NCI-H774 (cell line): ENCODE data around the gene GABRR3.
A peak's percentile ranks its signal among the peaks of the same experiment; 100 is the strongest.

ENCODE experiments used
- DNase-seq: peaks from one replicate; lab custom pipeline; 2025; lab: John Stamatoyannopoulos, UW

Gene GABRR3

GRCh38 chr3:97988784-97989568 is 46.1 kb downstream of the GABRR3 start:
- DNase-seq: no peak

DNA sequence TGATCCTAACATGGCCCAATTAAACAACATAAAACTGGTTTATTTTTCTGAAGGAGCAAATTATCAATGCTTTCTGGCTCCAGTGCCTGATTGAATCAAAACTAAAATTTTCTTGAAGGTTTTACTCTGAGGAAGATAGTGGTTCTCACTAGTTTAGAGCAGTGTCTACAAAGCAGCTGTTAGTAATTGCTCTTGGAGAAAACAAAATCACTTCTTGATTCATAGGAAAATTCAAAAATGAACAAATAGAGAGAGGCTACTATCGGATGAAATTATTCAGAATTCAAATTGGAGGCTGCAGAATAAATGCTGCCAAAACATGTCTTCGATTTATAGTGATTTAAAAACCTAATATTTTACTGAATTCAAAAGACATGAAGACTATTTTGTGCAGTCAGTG is 47.8 kb downstream of the GABRR3 start:
- no peak for DNase-seq

GRCh38 chr3:97983933-97984491 is 51.1 kb downstream of the GABRR3 start:
- DNase-seq: no peak

- DNase-seq: no peak
Measured at GRCh38 chr3:97981886-97982285, 53.2 kb downstream of the GABRR3 start.

DNA sequence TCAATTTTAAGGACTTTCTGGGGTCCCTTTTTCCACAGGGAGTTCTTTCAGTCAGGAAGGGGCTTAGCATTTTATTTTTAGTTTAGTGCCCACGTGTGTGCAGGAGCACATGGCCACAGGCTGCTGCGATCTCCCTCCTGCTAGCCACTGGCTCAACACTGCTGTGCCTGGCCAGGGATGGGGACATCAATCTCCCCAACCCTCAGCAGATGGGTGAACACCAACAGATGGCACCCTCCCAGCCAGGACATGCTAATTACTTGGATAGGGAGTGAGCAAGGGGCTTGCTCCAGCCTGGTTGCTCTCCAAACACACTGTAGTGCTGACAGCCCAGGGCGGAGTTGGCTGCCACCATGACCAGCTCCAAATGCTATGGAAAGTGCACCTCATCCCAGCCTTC is 55.5 kb downstream of the GABRR3 start:
- no peak for DNase-seq

- DNase-seq: no peak
Measured at GRCh38 chr3:97975466-97975865, 59.6 kb downstream of the GABRR3 start.

- DNase-seq: no peak
Measured at GRCh38 chr3:97974996-97975395, 60.1 kb downstream of the GABRR3 start.

GRCh38 chr3:97972976-97973375 is 62.1 kb downstream of the GABRR3 start:
- no peak for DNase-seq

DNA sequence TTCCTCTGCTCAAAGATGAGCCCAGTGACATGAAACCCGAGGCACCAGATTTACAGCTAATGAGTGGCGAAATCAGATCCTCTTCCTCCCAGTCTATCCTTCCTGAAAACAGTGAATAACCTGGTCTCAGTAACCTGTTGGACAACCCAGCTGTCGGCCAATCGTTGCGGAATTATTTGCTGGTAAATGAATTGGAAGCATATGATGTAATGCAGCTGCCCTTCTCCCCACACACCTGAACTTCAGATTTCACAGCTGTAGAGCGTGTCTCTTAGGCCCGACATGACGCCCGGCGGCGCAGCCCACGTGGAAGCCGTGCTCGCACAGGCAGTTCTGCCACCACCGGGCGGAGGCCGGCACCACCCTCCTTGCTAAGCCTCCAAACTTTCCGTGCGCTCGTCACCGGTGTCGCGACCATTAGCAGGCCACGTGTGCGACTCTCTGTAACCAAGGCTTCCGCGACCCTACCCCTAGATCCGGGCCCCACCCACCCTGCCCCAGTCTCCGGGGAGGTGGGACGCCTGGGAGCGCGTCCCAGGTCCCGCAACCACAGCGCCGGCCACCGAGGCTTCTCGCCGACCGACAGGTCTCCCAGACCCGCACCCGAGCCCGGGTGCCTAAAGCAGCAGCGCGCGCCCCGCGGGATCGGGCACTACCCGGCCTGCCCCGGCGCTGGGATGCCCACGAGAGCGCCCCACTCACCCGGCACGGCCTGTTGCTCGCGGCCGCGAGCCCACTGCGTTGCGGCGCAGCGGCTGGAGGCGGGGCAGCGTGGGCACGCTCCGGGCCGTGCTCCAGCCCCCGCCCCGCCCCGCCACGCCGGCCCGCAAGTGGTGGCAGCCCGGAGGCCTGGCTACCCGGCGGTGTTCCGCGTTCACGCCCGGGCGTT is 63.2 kb downstream of the GABRR3 start, which contains the start of gene RIOX2:
RIOX2 (minus strand) TSS at position 753 of the 889 bp plus-strand sequence. CDS start 4,838 bp downstream, outside the sequence.
- peak; percentile 49 for DNase-seq

DNA sequence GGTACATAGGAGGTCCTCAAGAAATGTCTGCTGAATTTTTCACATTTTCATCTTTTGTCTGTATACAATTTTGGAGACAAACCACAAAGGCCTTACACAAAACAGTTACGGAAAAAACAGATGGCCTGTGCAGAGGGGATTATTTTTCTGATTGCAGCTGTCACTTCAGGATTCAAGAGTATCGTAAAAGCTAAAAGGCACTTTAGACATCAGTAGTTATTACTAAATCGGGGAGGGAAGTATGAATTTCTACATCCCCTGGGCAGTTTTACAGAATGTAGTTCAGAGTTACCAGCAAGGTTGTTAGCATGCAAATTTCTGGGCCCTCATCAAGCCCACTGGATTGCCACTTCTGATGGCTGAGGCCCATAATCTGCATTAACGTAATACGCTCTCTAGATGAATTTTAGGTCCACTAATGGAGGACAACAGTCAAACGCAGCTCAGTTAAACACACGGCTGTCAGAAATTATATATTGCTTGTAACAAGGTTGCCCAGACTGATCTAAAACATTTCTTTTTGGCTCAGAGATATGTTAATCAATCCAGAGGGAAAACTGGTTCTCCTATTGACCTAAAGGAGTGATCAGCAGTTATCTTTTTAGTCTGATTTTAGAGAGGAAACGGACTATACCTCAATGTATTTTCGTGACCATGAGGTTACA is 64.0 kb downstream of the GABRR3 start:
- no peak for DNase-seq

GRCh38 chr3:97970156-97970555 is 65.0 kb downstream of the GABRR3 start:
- DNase-seq: no peak

- no peak for DNase-seq
Measured at GRCh38 chr3:97969541-97969940, 65.6 kb downstream of the GABRR3 start.

DNA sequence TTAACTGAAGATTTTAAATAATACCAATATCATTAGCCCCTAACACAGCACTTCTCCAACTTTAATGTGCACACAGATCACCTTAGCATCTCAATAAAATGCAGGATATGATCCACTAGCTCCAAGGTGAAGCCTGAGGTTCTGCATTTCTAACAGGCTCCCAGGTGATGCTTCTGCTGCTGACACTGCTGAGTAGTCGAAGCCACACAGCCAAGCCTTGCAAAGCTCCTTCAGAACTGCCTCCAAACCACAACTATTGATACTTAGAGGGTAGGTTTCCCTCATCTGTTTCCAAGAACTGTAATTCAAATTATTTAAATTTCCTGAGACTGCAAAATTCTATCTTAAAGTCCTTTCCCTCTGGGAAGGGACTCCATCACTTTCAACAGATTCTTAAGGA is 66.7 kb downstream of the GABRR3 start:
- no peak for DNase-seq

DNA sequence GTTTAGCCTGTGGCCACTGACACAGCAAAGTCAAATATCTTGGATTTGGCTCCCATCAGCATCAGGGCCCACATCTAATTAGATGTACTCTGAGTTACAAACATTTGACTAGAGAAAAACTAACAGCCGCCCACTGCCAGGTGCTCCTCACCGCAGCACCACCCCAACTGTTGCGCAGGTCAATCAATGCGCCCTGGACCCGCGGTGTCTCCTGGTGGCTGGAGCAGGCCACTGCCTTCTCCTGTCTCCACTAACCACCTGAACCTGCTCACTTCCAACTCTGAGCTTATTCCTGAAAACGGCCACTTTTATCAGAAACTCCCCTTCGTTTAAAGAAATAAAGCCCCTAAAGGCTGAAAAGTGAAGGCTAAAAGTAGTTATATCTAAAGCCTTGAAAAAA is 67.1 kb downstream of the GABRR3 start:
- DNase-seq: no peak

- DNase-seq: no peak
Measured at GRCh38 chr3:97960993-97961766, 73.9 kb downstream of the GABRR3 start.

- DNase-seq: no peak
Measured at GRCh38 chr3:97960551-97960950, 74.6 kb downstream of the GABRR3 start.

DNA sequence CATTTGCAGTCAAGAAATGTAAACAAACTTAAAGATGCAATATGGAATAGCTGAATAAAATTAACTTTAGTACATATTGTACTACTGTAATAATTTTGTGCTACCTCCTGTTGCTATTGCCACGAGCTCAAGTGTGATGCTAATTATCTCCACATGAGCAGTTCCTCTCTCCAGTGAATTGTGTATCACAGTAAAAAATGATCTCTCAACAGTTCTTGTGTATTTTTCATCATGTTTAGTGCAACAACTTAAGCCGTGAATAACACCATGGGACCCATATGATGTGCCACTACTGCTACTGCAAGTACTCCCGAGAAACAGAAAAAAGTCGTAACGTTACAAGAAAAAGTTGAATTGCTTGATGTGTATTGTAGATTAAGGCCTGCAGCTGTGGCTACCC is 75.2 kb downstream of the GABRR3 start:
- no peak for DNase-seq

GRCh38 chr3:97958796-97959195 is 76.3 kb downstream of the GABRR3 start:
- DNase-seq: no peak

DNA sequence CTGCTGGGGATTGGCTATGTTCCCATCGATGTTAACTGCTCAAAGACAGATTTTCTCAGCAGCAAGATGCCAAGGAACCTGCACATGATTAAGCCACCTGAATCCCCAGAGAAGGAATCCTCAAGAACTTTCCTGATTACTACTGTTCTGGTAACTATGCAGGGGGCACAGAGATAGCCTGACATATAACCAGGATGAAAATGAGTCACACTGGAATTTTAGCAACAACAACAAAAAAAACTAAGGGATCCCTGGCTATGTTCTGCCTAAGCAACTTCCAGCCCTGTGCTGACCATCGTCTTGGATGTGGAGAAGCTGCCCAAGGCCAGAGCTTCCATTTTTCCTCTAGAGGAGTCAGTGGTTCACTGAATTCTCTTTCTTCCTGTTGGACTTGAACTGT is 76.7 kb downstream of the GABRR3 start:
- no peak for DNase-seq

DNA sequence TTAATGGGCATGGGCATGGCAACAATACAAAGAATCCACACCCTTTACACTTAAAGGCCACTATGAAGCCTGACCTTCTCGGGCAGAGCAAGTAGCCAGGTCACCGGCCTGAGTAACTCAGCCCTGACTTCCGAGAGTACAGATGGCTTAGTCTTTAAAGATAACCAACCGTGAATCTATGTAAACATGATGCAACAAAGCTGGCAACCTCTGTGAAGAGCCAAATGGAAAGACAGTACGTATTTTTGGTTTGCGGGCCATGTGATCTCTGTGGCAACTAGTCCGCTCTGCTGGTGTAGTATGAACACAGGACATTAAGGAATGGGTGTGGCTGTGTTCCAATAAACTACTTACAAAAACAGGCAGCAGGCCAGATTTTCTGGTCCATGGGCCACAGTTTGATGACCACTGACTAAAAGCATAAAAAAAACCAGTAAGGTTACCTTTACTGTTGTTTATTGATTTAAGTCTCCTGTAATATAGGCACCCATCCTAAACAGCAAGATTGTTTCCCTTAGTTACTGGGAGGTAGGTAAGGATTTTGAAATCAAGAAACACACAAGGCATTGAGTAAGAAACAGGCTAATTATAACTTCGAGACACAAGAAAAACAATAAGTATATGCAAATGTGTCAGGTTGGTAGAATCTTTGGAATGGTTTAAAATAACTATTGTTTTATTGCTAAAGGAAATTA is 77.4 kb downstream of the GABRR3 start:
- DNase-seq: no peak

- DNase-seq: no peak
Measured at GRCh38 chr3:97956051-97956450, 79.1 kb downstream of the GABRR3 start.
